HepG2 (cell line): ENCODE measurements around the gene KDM3B. TPM values are rescaled to one million over a fixed set of nuclear protein-coding genes. Genes with fewer than 3 reads are reported as not detected.

Experiments used
- GATA4 ChIP-seq: sonication (generic); IDR thresholded peaks from 2 replicates; pipeline ENCODE4 v1.6.1; 2016; ENCODE audit warnings: antibody characterized with exemption, low read depth, borderline replicate concordance
- KLF13 ChIP-seq: sonication (generic); formaldehyde crosslinking; IDR thresholded peaks from 2 replicates; pipeline ENCODE4 v1.4.0; 2020; ENCODE audit warnings: mild to moderate bottlenecking, missing genetic modification reagents
- MED8 ChIP-seq: sonication (generic); formaldehyde crosslinking; IDR thresholded peaks from 2 replicates; pipeline ENCODE4 v1.8.1; 2023; ENCODE audit warnings: mild to moderate bottlenecking, missing genetic modification reagents; ENCODE audit not compliant: insufficient replicate concordance
- MIER2 ChIP-seq: IDR thresholded peaks from 2 replicates; pipeline ENCODE4 v1.6.1; 2016; ENCODE audit warnings: missing biosample characterization, missing genetic modification reagents
- NFE2 ChIP-seq: sonication (generic); formaldehyde crosslinking; IDR thresholded peaks from 2 replicates; pipeline ENCODE4 v1.4.0; 2020; ENCODE audit warnings: missing genetic modification reagents
- NR2F1 ChIP-seq, 2 experiments: fragments of 450-650 bp in 1 of 2; formaldehyde crosslinking in 1 of 2; IDR thresholded peaks; 2 replicates each; pipeline versions ENCODE4 v1.5.0 to v1.6.1; 2016 to 2020; ENCODE audit warnings: mild to moderate bottlenecking in 1 of 2, missing compliant biosample characterization in 1 of 2, missing genetic modification reagents in 1 of 2, moderate library complexity in 1 of 2
- PCBP1 ChIP-seq: fragments of 200-400 bp; formaldehyde crosslinking; IDR thresholded peaks from 2 replicates; pipeline ENCODE4 v1.6.1; 2017; ENCODE audit warnings: mild to moderate bottlenecking, low read depth, low read length, borderline replicate concordance
- TERF1 ChIP-seq: sonication (generic); formaldehyde crosslinking; IDR thresholded peaks from 2 replicates; pipeline ENCODE4 v1.8.0; 2022; ENCODE audit warnings: mild to moderate bottlenecking, missing genetic modification reagents, moderate library complexity
- ZNF333 ChIP-seq: sonication (generic); formaldehyde crosslinking; IDR thresholded peaks from 2 replicates; pipeline ENCODE4 v1.4.0; 2020; ENCODE audit warnings: mild to moderate bottlenecking, missing genetic modification reagents, borderline replicate concordance
- ZNF7 ChIP-seq: IDR thresholded peaks from 2 replicates; pipeline ENCODE4 v1.6.1; 2016; ENCODE audit warnings: missing biosample characterization, missing genetic modification reagents
- ZNF740 ChIP-seq: sonication (generic); formaldehyde crosslinking; IDR thresholded peaks from 2 replicates; pipeline ENCODE4 v1.4.0; 2020; ENCODE audit warnings: missing genetic modification reagents
- polyA plus RNA-seq, 8 experiments: library from polyadenylated mRNA; depleted of rRNA in 3 of 8; stranded (reverse) in 7 of 8; unstranded in 1 of 8; fragments of >200 nt; fragmentation: Illumina TruSeq in 4 of 8; extraction: Trizol in 4 of 8; gene quantifications; 2 replicates each; pipeline versions ENCODE4 v1.2.1 to v1.2.3, GENCODE V29; 2011 to 2016; ENCODE audit warnings: low read depth in 4 of 8, missing spikeins in 1 of 8, mixed read lengths in 1 of 8; ENCODE audit not compliant: insufficient read depth in 1 of 8
- total RNA-seq, 5 experiments: library from RNA; depleted of rRNA; stranded (reverse); fragments of >200 nt; fragmentation: Illumina TruSeq; extraction: Trizol; gene quantifications; 2 replicates each; pipeline ENCODE4 v1.2.3, GENCODE V29; 2016; ENCODE audit warnings: low read depth in 1 of 5
- TF ChIP-seq, protein P1 (sequence below), 2 experiments: sonication (generic) in 1 of 2; formaldehyde crosslinking in 1 of 2; IDR thresholded peaks; 2 replicates each; pipeline versions ENCODE4 v1.6.1 to v1.9.0; 2014 to 2022; ENCODE audit warnings: antibody characterized with exemption in 1 of 2, borderline replicate concordance in 1 of 2, inconsistent platforms in 1 of 2, low read depth in 1 of 2, missing genetic modification reagents in 1 of 2
- TF ChIP-seq, protein P2 (sequence below): sonication (generic); formaldehyde crosslinking; IDR thresholded peaks from 2 replicates; pipeline ENCODE4 v1.5.1; 2020; ENCODE audit warnings: mild to moderate bottlenecking, missing genetic modification reagents

The KDM3B gene
- total and polyA plus RNA-seq, 2 of the 13 experiments (the other 11 are each of a cell fraction or from before 2014, with no cell fraction given) = 19.7 to 34.3 TPM

DNA sequence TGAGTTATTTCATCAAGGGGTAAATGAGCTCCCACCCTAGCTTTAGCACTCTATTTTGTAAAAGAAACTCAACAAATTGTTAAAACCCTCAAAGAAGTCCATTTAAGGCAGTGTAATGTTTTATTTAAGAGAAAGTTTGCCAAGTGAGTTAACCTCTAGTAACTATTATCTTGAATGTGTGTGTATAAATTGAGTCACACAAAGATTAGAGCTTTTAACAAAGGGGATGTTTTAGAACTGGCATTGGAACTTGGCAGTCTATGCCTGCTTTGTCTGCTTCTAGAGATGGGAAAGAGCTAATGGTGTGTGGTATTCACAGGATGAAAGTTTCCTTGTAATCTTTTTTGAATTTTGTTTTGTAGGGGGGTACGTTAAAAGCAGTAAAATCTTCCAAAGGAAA, 33.2 kb downstream of the KDM3B start (continued):
- no peak for TF ChIP-seq ZNF740 (CRISPR knock-in tag)
- TF ChIP-seq, protein P1, sequence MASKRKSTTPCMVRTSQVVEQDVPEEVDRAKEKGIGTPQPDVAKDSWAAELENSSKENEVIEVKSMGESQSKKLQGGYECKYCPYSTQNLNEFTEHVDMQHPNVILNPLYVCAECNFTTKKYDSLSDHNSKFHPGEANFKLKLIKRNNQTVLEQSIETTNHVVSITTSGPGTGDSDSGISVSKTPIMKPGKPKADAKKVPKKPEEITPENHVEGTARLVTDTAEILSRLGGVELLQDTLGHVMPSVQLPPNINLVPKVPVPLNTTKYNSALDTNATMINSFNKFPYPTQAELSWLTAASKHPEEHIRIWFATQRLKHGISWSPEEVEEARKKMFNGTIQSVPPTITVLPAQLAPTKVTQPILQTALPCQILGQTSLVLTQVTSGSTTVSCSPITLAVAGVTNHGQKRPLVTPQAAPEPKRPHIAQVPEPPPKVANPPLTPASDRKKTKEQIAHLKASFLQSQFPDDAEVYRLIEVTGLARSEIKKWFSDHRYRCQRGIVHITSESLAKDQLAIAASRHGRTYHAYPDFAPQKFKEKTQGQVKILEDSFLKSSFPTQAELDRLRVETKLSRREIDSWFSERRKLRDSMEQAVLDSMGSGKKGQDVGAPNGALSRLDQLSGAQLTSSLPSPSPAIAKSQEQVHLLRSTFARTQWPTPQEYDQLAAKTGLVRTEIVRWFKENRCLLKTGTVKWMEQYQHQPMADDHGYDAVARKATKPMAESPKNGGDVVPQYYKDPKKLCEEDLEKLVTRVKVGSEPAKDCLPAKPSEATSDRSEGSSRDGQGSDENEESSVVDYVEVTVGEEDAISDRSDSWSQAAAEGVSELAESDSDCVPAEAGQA (IDR thresholded peaks at IDR 0.05; ENCODE audit: low read depth) = no peak
- TF ChIP-seq, protein P1 (CRISPR knock-in tag; IDR thresholded peaks at IDR 0.05; ENCODE audit: borderline replicate concordance) = no peak
- no peak for TF ChIP-seq ZNF7 (CRISPR knock-in tag)
- TF ChIP-seq PCBP1 = no peak
- TF ChIP-seq GATA4 = no peak
- TF ChIP-seq, protein P2, sequence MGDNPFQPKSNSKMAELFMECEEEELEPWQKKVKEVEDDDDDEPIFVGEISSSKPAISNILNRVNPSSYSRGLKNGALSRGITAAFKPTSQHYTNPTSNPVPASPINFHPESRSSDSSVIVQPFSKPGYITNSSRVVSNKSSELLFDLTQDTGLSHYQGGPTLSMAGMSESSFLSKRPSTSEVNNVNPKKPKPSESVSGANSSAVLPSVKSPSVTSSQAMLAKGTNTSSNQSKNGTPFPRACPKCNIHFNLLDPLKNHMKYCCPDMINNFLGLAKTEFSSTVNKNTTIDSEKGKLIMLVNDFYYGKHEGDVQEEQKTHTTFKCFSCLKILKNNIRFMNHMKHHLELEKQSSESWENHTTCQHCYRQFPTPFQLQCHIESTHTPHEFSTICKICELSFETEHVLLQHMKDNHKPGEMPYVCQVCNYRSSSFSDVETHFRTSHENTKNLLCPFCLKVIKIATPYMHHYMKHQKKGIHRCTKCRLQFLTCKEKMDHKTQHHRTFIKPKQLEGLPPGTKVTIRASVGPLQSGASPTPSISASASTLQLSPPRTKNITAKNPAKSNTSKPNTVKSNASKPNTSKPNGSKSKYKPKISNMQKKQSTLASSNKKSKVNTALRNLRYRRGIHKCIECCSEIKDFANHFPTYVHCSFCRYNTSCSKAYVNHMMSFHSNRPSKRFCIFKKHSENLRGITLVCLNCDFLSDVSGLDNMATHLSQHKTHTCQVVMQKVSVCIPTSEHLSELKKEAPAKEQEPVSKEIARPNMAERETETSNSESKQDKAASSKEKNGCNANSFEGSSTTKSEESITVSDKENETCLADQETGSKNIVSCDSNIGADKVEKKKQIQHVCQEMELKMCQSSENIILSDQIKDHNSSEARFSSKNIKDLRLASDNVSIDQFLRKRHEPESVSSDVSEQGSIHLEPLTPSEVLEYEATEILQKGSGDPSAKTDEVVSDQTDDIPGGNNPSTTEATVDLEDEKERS (CRISPR knock-in tag) = no peak
- TF ChIP-seq ZNF333 (CRISPR knock-in tag) = no peak
- TF ChIP-seq MIER2 (CRISPR knock-in tag) = no peak
- no peak for TF ChIP-seq MED8 (CRISPR knock-in tag)
- no peak for TF ChIP-seq NFE2 (CRISPR knock-in tag)
- no peak for TF ChIP-seq NR2F1 (CRISPR knock-in tag; IDR thresholded peaks at IDR 0.05)
- no peak for TF ChIP-seq TERF1 (CRISPR knock-in tag)
- TF ChIP-seq KLF13 = no peak
